Lower leg skin (tissue), 4 donors: Measurements from ENCODE around the gene COG5. TPM values are rescaled to one million over a fixed set of nuclear protein-coding genes. Genes with fewer than 3 reads are reported as not detected.

Experiments used
- DNase-seq, 2 donors: peaks; one replicate each; pipeline ENCODE4 v3.0.0-alpha.2; 2019; ENCODE audit warnings: low spot score in 2 of 2
- H3K4me3 ChIP-seq: fragments of 200-600 bp; sonication (generic); 2 replicates; pipeline ENCODE4 v1.5.1; 2017; ENCODE audit warnings: mild to moderate bottlenecking, low read depth; ENCODE audit not compliant: poor library complexity, severe bottlenecking
- POLR2A ChIP-seq, 2 donors: fragments of 450-650 bp; IDR thresholded peaks; one replicate each; pipeline ENCODE4 v1.6.1; 2016 to 2017; ENCODE audit warnings: antibody characterized with exemption in 2 of 2, mild to moderate bottlenecking in 1 of 2, moderate library complexity in 1 of 2
- WGBS, 2 donors: methylation state at CpG; one replicate each; pipeline ENCODE4 v1.1.5; 2018; 5-methylcytosine and 5-hydroxymethylcytosine counted together
- intact Hi-C: fragments of 100-400 bp; cut with DNase I; formaldehyde crosslinking; loops from one replicate; pipeline ENCODE4 v1.15.0; 2023; ENCODE audit warnings: low total_unique reads
- total RNA-seq, 4 donors: library from RNA; depleted of rRNA; stranded (reverse); fragments of >200 nt; gene quantifications; one replicate each; pipeline ENCODE4 v1.1.0, GENCODE V29; 2016
- TF ChIP-seq, protein P1 (sequence below), 3 donors: fragments of 450-650 bp; IDR thresholded peaks; one replicate each; pipeline ENCODE4 v1.5.1; 2016; ENCODE audit warnings: antibody characterized with exemption in 3 of 3, mild to moderate bottlenecking in 3 of 3, moderate library complexity in 2 of 3

The COG5 gene
- total RNA-seq, 4 donors from 2014 or later: 34.4 to 50.6 (median 43.4) TPM

DNA sequence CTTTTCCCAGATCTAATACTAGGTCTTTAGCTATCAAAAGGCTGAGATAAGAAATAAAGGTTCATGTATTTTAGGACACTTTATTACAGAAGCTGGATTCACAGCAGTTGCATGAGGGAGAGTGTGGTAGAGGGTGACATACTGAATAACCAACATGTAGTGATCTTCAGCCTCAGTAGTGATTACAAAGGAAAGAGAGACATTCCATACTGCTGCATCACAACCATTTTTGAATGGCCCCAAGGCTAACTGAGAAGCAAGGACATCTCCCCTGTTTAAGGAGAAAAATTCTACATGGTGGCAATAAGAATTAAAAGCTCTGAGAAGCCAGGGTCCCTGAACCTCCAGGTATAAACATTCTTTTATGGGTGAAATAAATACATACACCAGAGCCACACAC, 35.3 kb downstream of the COG5 start:
- no peak for DNase-seq
- H3K4me3 ChIP-seq: no peak overlapping the region
- intact Hi-C loops: no loop called here
- TF ChIP-seq, protein P1, sequence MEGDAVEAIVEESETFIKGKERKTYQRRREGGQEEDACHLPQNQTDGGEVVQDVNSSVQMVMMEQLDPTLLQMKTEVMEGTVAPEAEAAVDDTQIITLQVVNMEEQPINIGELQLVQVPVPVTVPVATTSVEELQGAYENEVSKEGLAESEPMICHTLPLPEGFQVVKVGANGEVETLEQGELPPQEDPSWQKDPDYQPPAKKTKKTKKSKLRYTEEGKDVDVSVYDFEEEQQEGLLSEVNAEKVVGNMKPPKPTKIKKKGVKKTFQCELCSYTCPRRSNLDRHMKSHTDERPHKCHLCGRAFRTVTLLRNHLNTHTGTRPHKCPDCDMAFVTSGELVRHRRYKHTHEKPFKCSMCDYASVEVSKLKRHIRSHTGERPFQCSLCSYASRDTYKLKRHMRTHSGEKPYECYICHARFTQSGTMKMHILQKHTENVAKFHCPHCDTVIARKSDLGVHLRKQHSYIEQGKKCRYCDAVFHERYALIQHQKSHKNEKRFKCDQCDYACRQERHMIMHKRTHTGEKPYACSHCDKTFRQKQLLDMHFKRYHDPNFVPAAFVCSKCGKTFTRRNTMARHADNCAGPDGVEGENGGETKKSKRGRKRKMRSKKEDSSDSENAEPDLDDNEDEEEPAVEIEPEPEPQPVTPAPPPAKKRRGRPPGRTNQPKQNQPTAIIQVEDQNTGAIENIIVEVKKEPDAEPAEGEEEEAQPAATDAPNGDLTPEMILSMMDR (IDR thresholded peaks at IDR 0.05): no peak
- TF ChIP-seq POLR2A (IDR thresholded peaks at IDR 0.05): no peak

DNA sequence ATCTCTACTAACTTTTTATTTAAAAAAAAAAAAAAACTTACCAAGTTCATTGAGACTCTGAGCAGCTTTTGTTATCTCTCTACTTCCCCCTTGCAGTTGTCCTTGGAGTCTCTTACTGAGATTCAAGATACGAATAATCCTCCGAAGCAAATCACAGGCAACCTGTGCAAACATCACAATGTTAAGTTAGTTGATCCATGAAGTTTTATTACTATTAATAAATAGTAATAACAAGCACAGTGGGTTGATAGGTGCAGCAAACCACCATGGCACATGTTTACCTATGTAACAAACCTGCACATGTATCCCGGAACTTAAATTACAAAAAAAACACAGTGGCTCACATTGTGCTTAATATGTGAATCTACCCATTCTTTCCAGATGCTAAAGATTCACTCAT, 36.5 kb downstream of the COG5 start:
- 89 to 95% methylated on average over 3 of the region's 3 CpGs for WGBS, 2 donors
- no peak for TF ChIP-seq POLR2A (IDR thresholded peaks at IDR 0.05)
- TF ChIP-seq, protein P1 (IDR thresholded peaks at IDR 0.05): no peak
- no peak overlapping the region for H3K4me3 ChIP-seq
- intact Hi-C loops: no loop called here
- no peak for DNase-seq

DNA sequence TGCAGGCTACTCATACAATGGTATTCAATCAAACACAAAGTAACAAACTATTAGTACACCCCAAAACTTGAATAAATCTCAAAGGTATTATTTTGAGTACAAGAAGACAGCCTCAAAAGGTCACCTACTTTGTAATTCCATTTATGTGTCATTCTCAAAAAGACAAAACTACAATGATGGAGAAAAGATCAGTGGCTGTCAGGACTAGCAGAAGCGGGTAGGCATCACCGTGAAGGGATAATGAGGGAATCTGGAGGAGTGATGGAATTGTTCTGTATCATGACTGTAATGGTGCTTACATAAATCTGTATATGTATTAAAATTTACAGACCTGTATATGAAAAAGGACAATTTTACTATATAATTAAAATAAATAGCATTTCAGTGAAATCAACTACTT, 37.0 kb downstream of the COG5 start:
- intact Hi-C loops: no loop called here
- 96% methylated on average over 2 of the region's 2 CpGs for WGBS, 2 donors
- DNase-seq: no peak
- no peak for TF ChIP-seq POLR2A (IDR thresholded peaks at IDR 0.05)
- TF ChIP-seq, protein P1 (IDR thresholded peaks at IDR 0.05): no peak
- H3K4me3 ChIP-seq: no peak overlapping the region

DNA sequence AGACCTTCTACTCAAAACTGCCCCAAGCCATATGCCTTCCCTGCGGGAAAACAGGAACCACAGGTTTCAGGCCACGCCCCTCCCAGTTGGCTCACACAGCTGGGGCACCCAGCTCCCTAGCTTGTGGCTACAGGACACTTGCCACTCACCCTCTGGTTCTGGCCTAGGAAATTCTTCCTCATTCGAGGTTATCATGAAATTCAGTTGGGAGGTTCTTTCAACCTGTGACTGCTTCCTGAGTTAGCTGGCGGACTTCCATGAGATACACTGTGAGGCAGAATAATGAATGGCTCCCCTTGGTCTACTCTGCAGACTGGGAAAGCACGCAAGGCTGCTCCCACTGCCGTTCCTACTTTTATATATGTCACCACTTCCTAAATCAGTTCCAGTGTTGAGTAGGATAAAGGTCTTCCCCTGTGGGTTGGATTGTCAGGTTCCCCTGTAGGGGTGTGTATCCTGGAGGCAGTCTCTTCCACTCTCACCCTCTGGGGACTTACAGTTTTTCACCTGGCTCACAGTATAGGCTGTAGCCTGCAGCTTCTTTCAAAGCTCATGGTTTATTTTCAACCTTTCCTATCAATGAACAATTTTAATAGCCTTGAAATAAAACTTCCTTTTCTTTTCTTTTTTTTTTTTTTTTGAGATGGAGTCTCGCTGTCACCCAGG, 56.9 kb downstream of the COG5 start:
- 53 to 66% methylated on average over 7 of the region's 7 CpGs for WGBS, 2 donors
- no peak for TF ChIP-seq POLR2A (IDR thresholded peaks at IDR 0.05)
- TF ChIP-seq, protein P1 (IDR thresholded peaks at IDR 0.05): no peak
- H3K4me3 ChIP-seq: no peak overlapping the region
- intact Hi-C loops: no loop called here
- DNase-seq: peak in 1 of 2 donors; percentile 51

DNA sequence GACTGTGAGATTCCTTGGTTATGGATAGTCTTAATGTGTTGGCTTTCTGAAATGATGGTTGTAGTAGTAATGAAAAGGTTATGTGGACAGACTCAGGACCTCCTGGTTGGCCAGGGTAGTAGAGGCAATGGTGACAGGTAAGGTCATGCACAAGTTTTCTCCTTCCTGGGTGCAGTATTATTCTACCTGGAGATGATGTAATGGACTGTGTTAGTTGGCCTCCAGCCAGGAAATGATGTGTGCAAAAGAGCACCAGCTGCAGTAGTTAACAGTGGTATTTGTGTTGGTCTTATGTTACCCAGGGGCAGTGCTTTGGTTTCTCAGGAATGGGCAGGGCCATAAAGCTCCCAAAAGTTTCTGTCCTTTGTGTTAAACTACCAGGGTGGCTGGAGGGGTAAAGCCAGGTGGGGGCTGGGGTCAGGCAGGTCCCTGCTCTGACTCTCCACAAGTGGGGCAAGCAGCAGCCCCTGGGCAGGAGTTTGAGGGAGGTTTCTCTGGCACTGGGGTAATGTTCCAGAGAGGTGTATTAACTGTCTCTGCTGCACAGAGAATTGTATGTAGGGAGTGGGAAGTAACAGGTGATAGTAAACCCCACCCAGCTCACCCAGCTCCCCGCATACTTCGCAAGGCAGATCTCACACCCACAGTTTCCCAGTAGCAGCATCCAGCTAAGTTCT, 57.6 kb downstream of the COG5 start:
- H3K4me3 ChIP-seq: no peak overlapping the region
- intact Hi-C loops: no loop called here
- no peak for DNase-seq
- 46 to 48% methylated on average over 2 of the region's 2 CpGs for WGBS, 2 donors
- TF ChIP-seq, protein P1 (IDR thresholded peaks at IDR 0.05): no peak
- TF ChIP-seq POLR2A (IDR thresholded peaks at IDR 0.05): no peak
